Heart left ventricle (tissue), 13 donors: ENCODE data around the gene SUGCT.

ENCODE experiments used
- POLR2A ChIP-seq, 2 donors: fragments of 450-650 bp; IDR thresholded peaks; one replicate each; pipeline ENCODE4 v1.6.1; 2017; ENCODE audit warnings: antibody characterized with exemption in 2 of 2, mild to moderate bottlenecking in 2 of 2, moderate library complexity in 2 of 2
- TF ChIP-seq, protein P1 (sequence below), 12 donors: fragments of 200-600 bp; sonication (generic) in 4 of 12; IDR thresholded peaks; one replicate each; pipeline versions ENCODE4 v1.5.0 to v1.8.0; 2018 to 2022; ENCODE audit warnings: antibody characterized with exemption in 12 of 12, mild to moderate bottlenecking in 5 of 12
- donor health status: ischemic (EF 13 %, LVEDD 7.1; RV severe dilation, severe dysfunction).
- donor health status: DM: no; HTN: yes; CAD: no.
- donor health status: DM: no; HTN: no; CAD: no.
- donor health status: ischemic (EF 25% LVEDD 6.9; RV normal size, moderate dysfunction).
- donor health status: ischemic (EF 25% LVEDD 5.7; RV mildly dilated, moderate dysfunction).
- donor health status: ischemic (EF 35%, LVEDD 5.7; RV mildly dilated, moderate dysfunction).
- donor health status: nonischemic (EF 11% LVEDD 7.7; RV severe dilation, severe dysfunction).
- donor health status: DM: yes; HTN: yes; CAD: no.
- donor health status: PGD.
- donor health status: ischemic (EF 29% LVEDD 5.4; RV normal size, mild dysfunction).
- donor health status: nonischemic (EF 23%, LVEDD 6.1; RV moderate dilation, normal function).

GRCh38 chr7:40192036-40192435, 57.2 kb downstream of the SUGCT start:
- TF ChIP-seq, protein P1, sequence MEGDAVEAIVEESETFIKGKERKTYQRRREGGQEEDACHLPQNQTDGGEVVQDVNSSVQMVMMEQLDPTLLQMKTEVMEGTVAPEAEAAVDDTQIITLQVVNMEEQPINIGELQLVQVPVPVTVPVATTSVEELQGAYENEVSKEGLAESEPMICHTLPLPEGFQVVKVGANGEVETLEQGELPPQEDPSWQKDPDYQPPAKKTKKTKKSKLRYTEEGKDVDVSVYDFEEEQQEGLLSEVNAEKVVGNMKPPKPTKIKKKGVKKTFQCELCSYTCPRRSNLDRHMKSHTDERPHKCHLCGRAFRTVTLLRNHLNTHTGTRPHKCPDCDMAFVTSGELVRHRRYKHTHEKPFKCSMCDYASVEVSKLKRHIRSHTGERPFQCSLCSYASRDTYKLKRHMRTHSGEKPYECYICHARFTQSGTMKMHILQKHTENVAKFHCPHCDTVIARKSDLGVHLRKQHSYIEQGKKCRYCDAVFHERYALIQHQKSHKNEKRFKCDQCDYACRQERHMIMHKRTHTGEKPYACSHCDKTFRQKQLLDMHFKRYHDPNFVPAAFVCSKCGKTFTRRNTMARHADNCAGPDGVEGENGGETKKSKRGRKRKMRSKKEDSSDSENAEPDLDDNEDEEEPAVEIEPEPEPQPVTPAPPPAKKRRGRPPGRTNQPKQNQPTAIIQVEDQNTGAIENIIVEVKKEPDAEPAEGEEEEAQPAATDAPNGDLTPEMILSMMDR (IDR thresholded peaks at IDR 0.05), result no peak
- TF ChIP-seq POLR2A (IDR thresholded peaks at IDR 0.05), result no peak
